B cell (primary cell): Measurements from ENCODE around the gene KIF9. TPM values are rescaled to one million over a fixed set of nuclear protein-coding genes. Genes with fewer than 3 reads are reported as not detected.

Experiments
- ATAC-seq: fragments of 200-7000 bp; cut with Tn5 transposase; one replicate; pipeline ENCODE4 v1.10.0; 2021; ENCODE audit warnings: low read depth, mild to moderate bottlenecking, moderate number of reproducible peaks, moderate library complexity
- CTCF ChIA-PET: fragments of 350-600 bp; sonication (Branson Sonifier 250); formaldehyde crosslinking; loops from one replicate; lab custom pipeline; 2021; ENCODE audit warnings: antibody characterized with exemption, inconsistent platforms; lab: Charles Lee
- POLR2A ChIA-PET: fragments of 350-600 bp; sonication (Branson Sonifier 250); formaldehyde crosslinking; loops from one replicate; lab custom pipeline; 2021; ENCODE audit warnings: antibody characterized with exemption; lab: Charles Lee
- DNase-seq: peaks from one replicate; pipeline ENCODE4 v3.0.0; 2013
- H2AFZ ChIP-seq: 2 replicates; pipeline ENCODE4 v1.6.1; 2012; ENCODE audit warnings: mild to moderate bottlenecking, low read depth, low read length; ENCODE audit not compliant: insufficient read depth, poor library complexity, severe bottlenecking
- H3K27ac ChIP-seq, 2 donors: 1 replicate in 1 of 2; 2 replicates in 1 of 2; pipeline ENCODE4 v1.5.1; 2012 to 2013; ENCODE audit warnings: low read length in 2 of 2, mild to moderate bottlenecking in 2 of 2, moderate library complexity in 1 of 2
- H3K27me3 ChIP-seq, 4 experiments: fragments of 200-600 bp in 1 of 4; sonication (generic) in 1 of 4; replicated peaks in 1 of 4; 1 replicate in 2 of 4; 2 replicates in 2 of 4; pipeline versions ENCODE4 v1.6.1 to v1.7.0; 2013 to 2016; ENCODE audit warnings: low read length in 3 of 4, mild to moderate bottlenecking in 2 of 4, mixed read lengths in 1 of 4, moderate library complexity in 1 of 4; ENCODE audit not compliant: insufficient read depth in 4 of 4, control insufficient read depth in 3 of 4; ENCODE audit errors: control extremely low read depth in 1 of 4
- H3K36me3 ChIP-seq, 2 experiments: replicated peaks in 1 of 2; 1 replicate in 1 of 2; 2 replicates in 1 of 2; pipeline versions ENCODE4 v1.6.1 to v1.7.1; 2013; ENCODE audit warnings: low read length in 1 of 2; ENCODE audit not compliant: insufficient read depth in 2 of 2, control insufficient read depth in 1 of 2; ENCODE audit errors: control extremely low read depth in 1 of 2, extremely low read depth in 1 of 2
- H3K4me1 ChIP-seq, 2 donors: fragments of 200-600 bp in 1 of 2; sonication (generic) in 1 of 2; 1 replicate in 1 of 2; 2 replicates in 1 of 2; pipeline versions ENCODE4 v1.5.1 to v1.6.1; 2013 to 2017; ENCODE audit warnings: low read length in 2 of 2; ENCODE audit not compliant: control insufficient read depth in 2 of 2, insufficient read depth in 2 of 2
- H3K4me2 ChIP-seq: replicated peaks from 2 replicates; pipeline ENCODE3; 2012; ENCODE audit warnings: mild to moderate bottlenecking, low read depth, low read length; ENCODE audit not compliant: poor library complexity, severe bottlenecking
- H3K4me3 ChIP-seq, 5 experiments: fragments of 200-600 bp in 1 of 5; sonication (generic) in 1 of 5; 1 replicate in 3 of 5; 2 replicates in 2 of 5; pipeline versions ENCODE4 v1.5.1 to v1.7.0; 2011 to 2016; ENCODE audit warnings: low read length in 4 of 5, mild to moderate bottlenecking in 4 of 5, low read depth in 2 of 5, control low read depth in 1 of 5, moderate library complexity in 1 of 5; ENCODE audit not compliant: insufficient read depth in 1 of 5; ENCODE audit errors: control extremely low read depth in 1 of 5, extremely low read depth in 1 of 5
- H3K79me2 ChIP-seq: fragments of 200-600 bp; sonication (generic); one replicate; pipeline ENCODE4 v1.6.0; 2016; ENCODE audit warnings: low read length; ENCODE audit not compliant: control insufficient read depth, insufficient read depth
- H3K9ac ChIP-seq: fragments of 200-600 bp; sonication (generic); 2 replicates; pipeline ENCODE4 v1.6.1; 2017; ENCODE audit warnings: mild to moderate bottlenecking, low read length, moderate library complexity
- H3K9me3 ChIP-seq, 3 donors: one replicate each; pipeline versions ENCODE4 v1.6.1 to v1.7.1; 2013; ENCODE audit warnings: low read length in 2 of 3; ENCODE audit not compliant: control insufficient read depth in 2 of 3, insufficient read depth in 1 of 3; ENCODE audit errors: control extremely low read depth in 1 of 3
- H4K20me1 ChIP-seq: 2 replicates; pipeline ENCODE4 v1.6.0; 2012; ENCODE audit warnings: mild to moderate bottlenecking, low read length; ENCODE audit not compliant: insufficient read depth, control insufficient read depth, poor library complexity, severe bottlenecking
- H3K27ac Mint-ChIP-seq: one replicate; pipeline ENCODE4 v1.8.0; 2021; ENCODE audit warnings: mixed read lengths
- H3K27me3 Mint-ChIP-seq: one replicate; pipeline ENCODE4 v1.8.0; 2021; ENCODE audit warnings: mixed read lengths
- H3K4me1 Mint-ChIP-seq: one replicate; pipeline ENCODE4 v1.8.0; 2021; ENCODE audit warnings: mixed read lengths
- H3K4me3 Mint-ChIP-seq: one replicate; pipeline ENCODE4 v1.8.0; 2021; ENCODE audit warnings: mixed read lengths
- H3K9me3 Mint-ChIP-seq: one replicate; pipeline ENCODE4 v1.8.0; 2022; ENCODE audit warnings: mixed read lengths; ENCODE audit not compliant: insufficient read depth
- CTCF ChIP-seq: fragments of 200-600 bp; IDR thresholded peaks from one replicate; pipeline ENCODE4 v1.8.0; 2022; ENCODE audit warnings: antibody characterized with exemption, mild to moderate bottlenecking
- EZH2 ChIP-seq: IDR thresholded peaks from 2 replicates; pipeline ENCODE4 v1.6.1; 2012; ENCODE audit warnings: borderline replicate concordance, low read depth, mild to moderate bottlenecking, moderate library complexity, low read length; ENCODE audit not compliant: insufficient read depth, poor library complexity, severe bottlenecking
- WGBS: methylation state at CpG from one replicate; pipeline ENCODE4 v1.1.5; 2013; ENCODE audit warnings: missing lambda C conversion rate; ENCODE audit not compliant: insufficient coverage; 5-methylcytosine and 5-hydroxymethylcytosine counted together
- intact Hi-C: fragments of 100-400 bp; cut with micrococcal nuclease; formaldehyde crosslinking; loops from one replicate; pipeline ENCODE4 v1.10.0; 2022
- polyA plus RNA-seq: library from polyadenylated mRNA; depleted of rRNA; stranded (reverse); fragments of >200 nt; gene quantifications from 2 replicates; pipeline ENCODE4 v1.2.3, GENCODE V29; 2012
- total RNA-seq, 2 donors: library from RNA; stranded (reverse); fragments of 120-200 nt in 1 of 2; gene quantifications; 1 replicate in 1 of 2; 2 replicates in 1 of 2; pipeline versions ENCODE4 v1.2.3 to v1.2.4, GENCODE V29; 2013 to 2022

KIF9 gene
- total and polyA plus RNA-seq, 2 donors (not counting 1 experiment from before 2014, with no cell fraction given): 3.0 to 3.8 TPM

- H3K9me3 Mint-ChIP-seq: no peaks in the 10 kb centered on the region
- H3K79me2 ChIP-seq: no peaks in the 10 kb centered on the region
- H3K4me1 Mint-ChIP-seq: no peaks in the 10 kb centered on the region
- no peaks in the 10 kb centered on the region for H3K4me1 ChIP-seq
- H3K4me2 ChIP-seq: no peak overlapping the region
- H3K27me3 Mint-ChIP-seq: no peaks in the 10 kb centered on the region
- POLR2A ChIA-PET: no interaction called here
- H3K9me3 ChIP-seq: no peaks in the 10 kb centered on the region
- ATAC-seq (no peak), DNase-seq (no peak)
- H3K36me3 ChIP-seq: no peaks in the 10 kb centered on the region
- H4K20me1 ChIP-seq: no peaks in the 10 kb centered on the region
- no peak overlapping the region for H3K4me3 ChIP-seq
- H3K27ac ChIP-seq: no peak overlapping the region
- H3K27me3 ChIP-seq: no peaks in the 10 kb centered on the region
- CTCF ChIA-PET: interaction anchor here (0.6 kb wide), 1 partner anchor 587 kb away, joined by 3 read pairs; no protein-coding TSS in a partner anchor
- no peak for TF ChIP-seq CTCF
- no peak for TF ChIP-seq EZH2
- no peak overlapping the region for H3K27ac Mint-ChIP-seq
- H2AFZ ChIP-seq: no peak overlapping the region
- H3K4me3 Mint-ChIP-seq: no peak overlapping the region
- H3K9ac ChIP-seq: no peak overlapping the region
- intact Hi-C loops: no loop called here
These were observed 77.7 kb downstream of the KIF9 start for GRCh38 chr3:47204875-47205274.

- Mint-ChIP-seq H3K4me1 (no peaks in the 10 kb centered on the region), H3K9me3 (no peaks in the 10 kb centered on the region), H3K4me3 (no peak overlapping the region), H3K27me3 (no peaks in the 10 kb centered on the region), H3K27ac (no peak overlapping the region)
- WGBS: 100% methylated on average over 1 of the region's 3 CpGs
- POLR2A ChIA-PET: interaction anchor here (1.1 kb wide), 1 partner anchor 8 kb away, joined by 3 read pairs; no protein-coding TSS in a partner anchor
- no peak overlapping the region for H2AFZ ChIP-seq
- CTCF ChIA-PET: no interaction called here
- ATAC-seq (no peak), DNase-seq (no peak)
- no peak overlapping the region for H3K4me2 ChIP-seq
- no peaks in the 10 kb centered on the region for H3K9me3 ChIP-seq
- H4K20me1 ChIP-seq: no peaks in the 10 kb centered on the region
- intact Hi-C loops: no loop called here
- no peak overlapping the region for H3K9ac ChIP-seq
- no peaks in the 10 kb centered on the region for H3K27me3 ChIP-seq
- no peaks in the 10 kb centered on the region for H3K79me2 ChIP-seq
- H3K4me1 ChIP-seq: no peaks in the 10 kb centered on the region
- H3K4me3 ChIP-seq: no peak overlapping the region
- TF ChIP-seq CTCF (no peak), EZH2 (no peak)
- H3K36me3 ChIP-seq: no peaks in the 10 kb centered on the region
- H3K27ac ChIP-seq: no peak overlapping the region
These were observed 80.1 kb downstream of the KIF9 start for GRCh38 chr3:47202542-47202941.
